Duodenal mucosa (tissue), 2 donors: ENCODE measurements around the gene MRAS.
"Not testable (repeated sequence)": the region's sequence is repeated elsewhere in the genome, so short reads cannot be mapped to it uniquely, and the experiment has no call there.

Experiments used
- H3K27ac ChIP-seq: one replicate; pipeline ENCODE4 v1.7.0; 2013; ENCODE audit warnings: low read depth, low read length
- H3K27me3 ChIP-seq, 2 donors: one replicate each; pipeline ENCODE4 v1.7.0; 2013; ENCODE audit warnings: low read length in 2 of 2, control low read depth in 1 of 2; ENCODE audit not compliant: insufficient read depth in 2 of 2, control insufficient read depth in 1 of 2
- H3K36me3 ChIP-seq, 2 donors: one replicate each; pipeline ENCODE4 v1.7.0; 2013; ENCODE audit warnings: low read length in 2 of 2, control low read depth in 1 of 2; ENCODE audit not compliant: insufficient read depth in 2 of 2, control insufficient read depth in 1 of 2
- H3K4me1 ChIP-seq, 2 donors: one replicate each; pipeline ENCODE4 v1.7.0; 2013; ENCODE audit warnings: low read length in 2 of 2, control low read depth in 1 of 2; ENCODE audit not compliant: insufficient read depth in 2 of 2, control insufficient read depth in 1 of 2
- H3K4me3 ChIP-seq, 2 donors: one replicate each; pipeline ENCODE4 v1.7.0; 2013; ENCODE audit warnings: low read length in 2 of 2, low read depth in 1 of 2
- H3K9ac ChIP-seq, 2 donors: one replicate each; pipeline ENCODE4 v1.7.0; 2013; ENCODE audit warnings: low read length in 2 of 2, low read depth in 1 of 2
- H3K9me3 ChIP-seq, 2 donors: one replicate each; pipeline ENCODE4 v1.7.0; 2013; ENCODE audit warnings: low read length in 2 of 2, control low read depth in 1 of 2; ENCODE audit not compliant: control insufficient read depth in 1 of 2

Gene MRAS

GRCh38 chr3:138451595-138452162 lies 103.3 kb downstream of the MRAS start:
- no peak overlapping the region for H3K4me3 ChIP-seq
- H3K4me1 ChIP-seq, result no peaks in the 10 kb centered on the region
- peaks cover 0 to 3% of the 10 kb centered on the region in 2 donors for H3K27me3 ChIP-seq
- no peak overlapping the region for H3K9ac ChIP-seq
- H3K9me3 ChIP-seq, result no peaks in the 10 kb centered on the region
- H3K27ac ChIP-seq, result no peak overlapping the region
- H3K36me3 ChIP-seq, result no peaks in the 10 kb centered on the region

GRCh38 chr3:138452436-138452835 lies 104.1 kb downstream of the MRAS start:
- no peaks in the 10 kb centered on the region for H3K4me1 ChIP-seq
- peaks cover 3 to 5% of the 10 kb centered on the region in 2 donors for H3K27me3 ChIP-seq
- H3K27ac ChIP-seq, result no peak overlapping the region
- H3K4me3 ChIP-seq, result no peak overlapping the region
- H3K36me3 ChIP-seq, result no peaks in the 10 kb centered on the region
- no peaks in the 10 kb centered on the region for H3K9me3 ChIP-seq
- H3K9ac ChIP-seq, result no peak overlapping the region

GRCh38 chr3:138453940-138454339 lies 105.6 kb downstream of the MRAS start:
- not testable (repeated sequence) for H3K27ac ChIP-seq

More at GRCh38 chr3:138453940-138454339, 105.6 kb downstream of the MRAS start:
- not testable (repeated sequence) for H3K36me3 ChIP-seq, H3K4me1 ChIP-seq, H3K4me3 ChIP-seq, H3K9me3 ChIP-seq, H3K9ac ChIP-seq, H3K27me3 ChIP-seq
